WTC11 (cell line): ENCODE measurements around the gene STH.

Source experiments
- CBFB ChIP-seq: sonication (generic); formaldehyde crosslinking; IDR thresholded peaks from 2 replicates; pipeline ENCODE4 v1.8.1; 2022; ENCODE audit warnings: mild to moderate bottlenecking, low read depth, missing genetic modification reagents
- CREB1 ChIP-seq: sonication (generic); formaldehyde crosslinking; IDR thresholded peaks from 2 replicates; pipeline ENCODE4 v1.8.0; 2023; ENCODE audit warnings: mild to moderate bottlenecking, missing genetic modification reagents
- CREM ChIP-seq: sonication (generic); formaldehyde crosslinking; IDR thresholded peaks from 2 replicates; pipeline ENCODE4 v1.8.1; 2022; ENCODE audit warnings: mild to moderate bottlenecking, missing genetic modification reagents, moderate library complexity
- CTCF ChIP-seq: fragments of 200-600 bp; IDR thresholded peaks from 2 replicates; pipeline ENCODE4 v1.8.0; 2022; ENCODE audit warnings: antibody characterized with exemption
- E2F4 ChIP-seq: sonication (generic); formaldehyde crosslinking; IDR thresholded peaks from 2 replicates; pipeline ENCODE4 v1.8.1; 2022; ENCODE audit warnings: low read depth, mild to moderate bottlenecking, moderate library complexity, missing genetic modification reagents, borderline replicate concordance
- GTF2I ChIP-seq: fragments of 250-450 bp; sonication (Bioruptor Pico); conservative IDR thresholded peaks from 2 replicates; pipeline ENCODE4 v1.4.0; 2021; ENCODE audit warnings: mild to moderate bottlenecking
- MLX ChIP-seq: sonication (generic); formaldehyde crosslinking; IDR thresholded peaks from 2 replicates; pipeline ENCODE4 v1.8.1; 2023; ENCODE audit warnings: mild to moderate bottlenecking, missing genetic modification reagents, moderate library complexity
- NFYB ChIP-seq: sonication (generic); formaldehyde crosslinking; conservative IDR thresholded peaks from 2 replicates; pipeline ENCODE4 v1.8.0; 2022; ENCODE audit warnings: low read depth, missing genetic modification reagents
- SP1 ChIP-seq: sonication (generic); formaldehyde crosslinking; conservative IDR thresholded peaks from 2 replicates; pipeline ENCODE4 v1.8.1; 2022; ENCODE audit warnings: missing genetic modification reagents
- TCF7 ChIP-seq: sonication (generic); formaldehyde crosslinking; IDR thresholded peaks from 2 replicates; pipeline ENCODE4 v1.8.0; 2022; ENCODE audit warnings: mild to moderate bottlenecking, low read depth, missing genetic modification reagents, moderate library complexity
- TEAD1 ChIP-seq: sonication (generic); formaldehyde crosslinking; IDR thresholded peaks from 2 replicates; pipeline ENCODE4 v1.8.0; 2022; ENCODE audit warnings: mild to moderate bottlenecking, missing genetic modification reagents

- TF ChIP-seq E2F4 (CRISPR knock-in tag), result no peak
- TF ChIP-seq CREM (CRISPR knock-in tag), result no peak
- TF ChIP-seq TCF7 (CRISPR knock-in tag), result no peak
- no peak for TF ChIP-seq CTCF
- TF ChIP-seq MLX (CRISPR knock-in tag), result no peak
- no peak for TF ChIP-seq CREB1
- TF ChIP-seq NFYB (CRISPR knock-in tag), result no peak
- TF ChIP-seq GTF2I, result no peak
- no peak for TF ChIP-seq TEAD1 (CRISPR knock-in tag)
- TF ChIP-seq SP1 (CRISPR knock-in tag), result no peak
- no peak for TF ChIP-seq CBFB (CRISPR knock-in tag)
Measured at GRCh38 chr17:45994987-45995386, 4.1 kb upstream of the STH start.
